HepG2 (cell line): ENCODE measurements around the gene HTR1A. TPM values are rescaled to one million over a fixed set of nuclear protein-coding genes. Genes with fewer than 3 reads are reported as not detected.

Source experiments
- ATAC-seq: fragments of 200-7000 bp; cut with Tn5 transposase; 3 replicates; pipeline ENCODE4 v1.9.1; 2020; ENCODE audit warnings: mild to moderate bottlenecking, moderate library complexity
- BruUV-seq: library from RNA; stranded (reverse); fragments of 400-500 nt; replicated peaks from 2 replicates; lab custom pipeline; 2021; lab: Mats Ljungman, UMichigan
- CTCF ChIA-PET: fragments of 300-600 bp; formaldehyde crosslinking; extraction: SDS; loops from one replicate; lab custom pipeline; 2021; ENCODE audit warnings: low total read pairs, inconsistent platforms, low intra/inter-chr PET ratio; lab: Yijun Ruan, JAX
- POLR2A ChIA-PET: fragments of 350-600 bp; sonication (Branson Sonifier 250); formaldehyde crosslinking; loops from one replicate; lab custom pipeline; 2020; ENCODE audit warnings: antibody characterized with exemption, inconsistent platforms; lab: Yijun Ruan, JAX
- DNase-seq: peaks from one replicate; pipeline ENCODE4 v3.0.0-alpha.2; 2015; ENCODE audit warnings: low spot score
- FAIRE-seq: peaks from 3 replicates; lab custom pipeline; 2011; peaks lifted over from hg19 to GRCh38; lab: Jason Lieb, UNC
- H2AFZ ChIP-seq: one replicate; pipeline ENCODE4 v1.6.1; 2011; ENCODE audit warnings: low read length, inconsistent platforms
- H3K27ac ChIP-seq: fragments of 300-600 bp; 3 replicates; pipeline ENCODE4 v1.8.0; 2011; ENCODE audit warnings: mixed run types, mild to moderate bottlenecking, mixed read lengths, low read length, inconsistent platforms; ENCODE audit not compliant: insufficient read depth; ENCODE audit errors: extremely low read length
- H3K27me3 ChIP-seq, 2 experiments: fragments of 200-600 bp in 1 of 2; 2 replicates in 1 of 2; 3 replicates in 1 of 2; pipeline versions ENCODE4 v1.6.0 to v1.8.0; 2011; ENCODE audit warnings: low read length in 2 of 2, mild to moderate bottlenecking in 2 of 2, moderate library complexity in 2 of 2, inconsistent platforms in 1 of 2; ENCODE audit not compliant: insufficient read depth in 2 of 2, control insufficient read depth in 1 of 2
- H3K36me3 ChIP-seq, 2 experiments: fragments of 200-600 bp in 1 of 2; replicated peaks in 1 of 2; 2 replicates in 1 of 2; 3 replicates in 1 of 2; pipeline versions ENCODE4 v1.5.1 to v1.8.0; 2011; ENCODE audit warnings: low read length in 2 of 2, inconsistent platforms in 1 of 2; ENCODE audit not compliant: insufficient read depth in 2 of 2, control insufficient read depth in 1 of 2
- H3K4me1 ChIP-seq: 2 replicates; pipeline ENCODE4 v1.5.1; 2012; ENCODE audit warnings: low read length, inconsistent platforms; ENCODE audit not compliant: insufficient read depth
- H3K4me2 ChIP-seq: 2 replicates; pipeline ENCODE4 v1.6.0; 2011; ENCODE audit warnings: low read depth, low read length, inconsistent platforms
- H3K4me3 ChIP-seq, 3 experiments: fragments of 200-600 bp in 1 of 3; sonication (generic), shearing (Covaris generic) in 1 of 3; replicated peaks in 1 of 3; 2 replicates each; pipeline ENCODE4 v1.5.1; 2011 to 2016; ENCODE audit warnings: low read length in 3 of 3, inconsistent platforms in 2 of 3, low read depth in 2 of 3, mild to moderate bottlenecking in 2 of 3, control low read depth in 1 of 3, mixed read lengths in 1 of 3; ENCODE audit not compliant: insufficient read depth in 1 of 3
- H3K79me2 ChIP-seq: one replicate; pipeline ENCODE4 v1.6.1; 2011; ENCODE audit warnings: low read length, inconsistent platforms; ENCODE audit not compliant: insufficient read depth
- H3K9ac ChIP-seq: 2 replicates; pipeline ENCODE4 v1.6.0; 2011; ENCODE audit warnings: mild to moderate bottlenecking, low read depth, low read length, inconsistent platforms; ENCODE audit not compliant: insufficient read depth
- H3K9me3 ChIP-seq: 2 replicates; pipeline ENCODE4 v1.5.1; 2012; ENCODE audit warnings: mild to moderate bottlenecking, low read length
- H4K20me1 ChIP-seq: 2 replicates; pipeline ENCODE4 v1.6.0; 2011; ENCODE audit warnings: inconsistent platforms, mild to moderate bottlenecking, low read length, moderate library complexity; ENCODE audit not compliant: insufficient read depth
- ERF ChIP-seq: IDR thresholded peaks from 2 replicates; pipeline ENCODE4 v1.6.1; 2018; ENCODE audit warnings: missing biosample characterization, missing genetic modification reagents
- FOSL2 ChIP-seq: sonication (generic); formaldehyde crosslinking; IDR thresholded peaks from 2 replicates; pipeline ENCODE4 v1.4.0; 2020; ENCODE audit warnings: missing genetic modification reagents
- FOXJ3 ChIP-seq: sonication (generic); formaldehyde crosslinking; IDR thresholded peaks from 2 replicates; pipeline ENCODE4 v1.4.0; 2020; ENCODE audit warnings: missing genetic modification reagents, mild to moderate bottlenecking, borderline replicate concordance
- HNRNPLL ChIP-seq: fragments of 200-400 bp; formaldehyde crosslinking; IDR thresholded peaks from 2 replicates; pipeline ENCODE4 v1.6.1; 2017; ENCODE audit warnings: mild to moderate bottlenecking, low read depth, low read length; ENCODE audit not compliant: poor library complexity, severe bottlenecking
- ISX ChIP-seq: sonication (generic); formaldehyde crosslinking; conservative IDR thresholded peaks from 2 replicates; pipeline ENCODE4 v1.5.0; 2020; ENCODE audit warnings: missing genetic modification reagents
- SMARCE1 ChIP-seq: fragments of 450-650 bp; IDR thresholded peaks from 2 replicates; pipeline ENCODE4 v1.6.1; 2017; ENCODE audit warnings: borderline replicate concordance
- ZNF768 ChIP-seq: sonication (generic); formaldehyde crosslinking; IDR thresholded peaks from 2 replicates; pipeline ENCODE4 v1.4.0; 2020; ENCODE audit warnings: missing genetic modification reagents
- WGBS: methylation state at CpG from one replicate; pipeline ENCODE4 v1.1.6; 2017; ENCODE audit warnings: low lambda C conversion rate; 5-methylcytosine and 5-hydroxymethylcytosine counted together
- in situ Hi-C: cut with HindIII; loops from 2 replicates; pipeline ENCODE4 v1.10.0; 2017; ENCODE audit warnings: low pct_unique_long_range_greater_than_20kb; ENCODE audit not compliant: extremely low pct_ligation_motif_present
- intact Hi-C: fragments of 100-400 bp; cut with micrococcal nuclease; formaldehyde crosslinking; loops from one replicate; pipeline ENCODE4 v1.10.0; 2022; ENCODE audit not compliant: unreplicated experiment
- polyA plus RNA-seq, 8 experiments: library from polyadenylated mRNA; depleted of rRNA in 3 of 8; stranded (reverse) in 7 of 8; unstranded in 1 of 8; fragments of >200 nt; fragmentation: Illumina TruSeq in 4 of 8; extraction: Trizol in 4 of 8; gene quantifications; 2 replicates each; pipeline versions ENCODE4 v1.2.1 to v1.2.3, GENCODE V29; 2011 to 2016; ENCODE audit warnings: low read depth in 4 of 8, missing spikeins in 1 of 8, mixed read lengths in 1 of 8; ENCODE audit not compliant: insufficient read depth in 1 of 8
- total RNA-seq, 5 experiments: library from RNA; depleted of rRNA; stranded (reverse); fragments of >200 nt; fragmentation: Illumina TruSeq; extraction: Trizol; gene quantifications; 2 replicates each; pipeline ENCODE4 v1.2.3, GENCODE V29; 2016; ENCODE audit warnings: low read depth in 1 of 5

HTR1A gene
- total and polyA plus RNA-seq, 2 of the 13 experiments (the other 11 are each of a cell fraction or from before 2014, with no cell fraction given) = not detected

- ChIA-PET CTCF (no interaction called here), POLR2A (no interaction called here)
- Histone ChIP-seq H3K27ac (no peak overlapping the region), H2AFZ (no peak overlapping the region), H3K79me2 (no peaks in the 10 kb centered on the region), H3K27me3 (no peaks in the 10 kb centered on the region), H3K4me1 (no peaks in the 10 kb centered on the region), H3K9me3 (peaks cover 24% of the 10 kb centered on the region; the same call in 1 of the 2 replicates), H3K4me3 (no peak overlapping the region), H4K20me1 (no peaks in the 10 kb centered on the region), H3K4me2 (no peak overlapping the region), H3K36me3 (no peaks in the 10 kb centered on the region), H3K9ac (no peak overlapping the region)
- ATAC-seq (no peak), FAIRE-seq (no peak), DNase-seq (no peak)
- no TSS peak for BruUV-seq
- in situ Hi-C loops = no loop called here
- intact Hi-C loops = no loop called here
- WGBS = 35% methylated on average over 26 of the region's 44 CpGs
- TF ChIP-seq ERF (CRISPR knock-in tag) = no peak
- peak; percentile 10 for TF ChIP-seq HNRNPLL
Measured at GRCh38 chr5:63959177-63959982, 2.9 kb downstream of the HTR1A start.

DNA sequence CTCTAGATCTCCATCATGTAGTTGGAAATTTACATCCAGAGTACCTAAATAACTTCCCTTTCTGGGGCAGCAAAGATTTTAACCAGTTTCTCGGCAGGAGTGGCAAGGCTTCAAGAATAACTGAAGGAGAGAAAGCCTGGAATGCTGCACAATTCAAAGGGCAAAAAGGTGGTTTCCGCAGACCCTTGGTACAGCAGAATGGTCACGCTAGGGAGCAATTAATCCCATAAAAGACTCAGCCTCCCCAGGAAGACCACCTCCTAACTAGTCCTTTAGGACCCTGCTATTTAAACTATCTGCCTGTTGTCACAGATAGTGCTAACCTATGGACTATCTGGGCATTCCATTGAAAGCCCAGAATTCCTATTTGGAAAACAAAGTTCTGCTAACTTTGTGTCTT is 3.6 kb downstream of the HTR1A start:
- 8% methylated on average over 3 of the region's 3 CpGs for WGBS
- ChIA-PET POLR2A (no interaction called here), CTCF (no interaction called here)
- Histone ChIP-seq H3K27me3 (no peaks in the 10 kb centered on the region), H4K20me1 (no peaks in the 10 kb centered on the region), H3K9me3 (peaks cover 24% of the 10 kb centered on the region; the same call in 1 of the 2 replicates), H3K36me3 (no peaks in the 10 kb centered on the region), H3K4me3 (no peak overlapping the region), H3K27ac (no peak overlapping the region), H3K4me1 (no peaks in the 10 kb centered on the region), H3K4me2 (no peak overlapping the region), H3K79me2 (no peaks in the 10 kb centered on the region), H3K9ac (no peak overlapping the region), H2AFZ (no peak overlapping the region)
- no peak for TF ChIP-seq FOXJ3 (CRISPR knock-in tag)
- TF ChIP-seq SMARCE1 = no peak
- TF ChIP-seq FOSL2 (CRISPR knock-in tag) = no peak
- TF ChIP-seq ZNF768 (CRISPR knock-in tag) = no peak
- TF ChIP-seq ISX (CRISPR knock-in tag) = no peak
- in situ Hi-C loops = no loop called here
- ATAC-seq (no peak), FAIRE-seq (no peak), DNase-seq (no peak)
- no TSS peak for BruUV-seq
- intact Hi-C loops = no loop called here
